Measurements from ENCODE around the gene SLC4A4.

SLC4A4 gene

DNA sequence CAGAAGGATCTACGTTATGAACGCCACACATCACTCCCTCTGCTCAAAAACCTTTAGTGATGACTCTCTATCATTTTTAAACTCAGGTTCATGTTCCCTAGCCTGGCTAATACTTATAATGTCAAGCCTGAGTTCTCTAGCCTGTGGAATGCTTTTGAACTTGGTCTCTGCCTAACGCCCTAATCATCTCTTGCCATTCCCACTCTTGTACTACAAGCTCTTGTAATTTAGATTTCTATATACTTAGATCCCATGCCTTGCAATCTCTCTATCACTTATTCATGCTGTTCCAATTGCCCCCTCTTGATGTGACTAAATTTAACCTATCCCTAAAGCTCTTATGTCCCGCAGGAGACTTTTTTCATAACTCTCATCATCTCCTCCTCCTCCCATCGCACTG, 40.3 kb downstream of the SLC4A4 start:
- CTCF ChIA-PET: interaction anchor here (0.6 kb wide), 1 partner anchor 120 kb away, joined by 3 read pairs; no protein-coding TSS in a partner anchor
- no peak for TF ChIP-seq FOXM1 (IDR thresholded peaks at IDR 0.05; ENCODE audit: borderline replicate concordance)
- no peak for TF ChIP-seq LEF1 (IDR thresholded peaks at IDR 0.05; ENCODE audit: borderline replicate concordance)
- TF ChIP-seq SP1 (IDR thresholded peaks at IDR 0.05): no peak
- TF ChIP-seq FOXK2 (IDR thresholded peaks at IDR 0.05): no peak
- no peak for TF ChIP-seq L3MBTL2 (conservative IDR thresholded peaks at IDR 0.05)
- no peak for TF ChIP-seq NFRKB (IDR thresholded peaks at IDR 0.05)
- TF ChIP-seq HDGF (IDR thresholded peaks at IDR 0.05; ENCODE audit: borderline replicate concordance): no peak
- TF ChIP-seq ARNT (IDR thresholded peaks at IDR 0.05): no peak
- no peak for TF ChIP-seq ELF4 (IDR thresholded peaks at IDR 0.05)
- TF ChIP-seq CTBP1 (IDR thresholded peaks at IDR 0.05; ENCODE audit: borderline replicate concordance): no peak
- TF ChIP-seq ZNF384 (IDR thresholded peaks at IDR 0.05): no peak
- TF ChIP-seq FOXA1 (IDR thresholded peaks at IDR 0.05): no peak
- no peak for TF ChIP-seq BHLHE40 (IDR thresholded peaks at IDR 0.05; ENCODE audit: borderline replicate concordance)
- no peak for TF ChIP-seq PKNOX1 (IDR thresholded peaks at IDR 0.05)
- TF ChIP-seq SUZ12 (IDR thresholded peaks at IDR 0.05): no peak
- TF ChIP-seq TARDBP (IDR thresholded peaks at IDR 0.05): no peak
- POLR2A ChIA-PET: no interaction called here
- no peak for DNase-seq (ENCODE audit: extremely low spot score)

DNA sequence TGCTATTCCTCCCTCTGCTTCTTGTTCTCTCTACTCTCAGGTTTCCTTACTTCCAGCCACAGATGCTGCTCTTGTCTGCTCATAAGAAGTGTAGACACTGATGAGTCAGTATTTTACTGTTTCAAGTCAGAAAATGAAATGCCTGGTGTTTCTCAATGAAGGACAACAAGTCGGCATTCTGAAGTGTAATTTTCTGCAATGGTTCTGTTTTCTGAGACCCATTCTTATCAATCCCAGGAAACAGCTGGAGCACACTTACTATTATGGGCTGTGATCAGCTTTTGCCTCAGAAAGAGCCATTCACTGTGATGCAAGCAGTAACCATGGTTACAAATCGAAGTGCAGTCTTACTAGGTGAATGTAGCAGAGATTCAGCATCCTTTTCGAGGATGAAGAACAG, 42.0 kb downstream of the SLC4A4 start:
- ChIA-PET POLR2A (no interaction called here), CTCF (no interaction called here)
- no peak for DNase-seq (ENCODE audit: extremely low spot score)
- TF ChIP-seq SP1 (IDR thresholded peaks at IDR 0.05): no peak
- no peak for TF ChIP-seq L3MBTL2 (conservative IDR thresholded peaks at IDR 0.05)
- TF ChIP-seq LEF1 (IDR thresholded peaks at IDR 0.05; ENCODE audit: borderline replicate concordance): no peak
- no peak for TF ChIP-seq ZNF384 (IDR thresholded peaks at IDR 0.05)
- TF ChIP-seq FOXK2 (IDR thresholded peaks at IDR 0.05): no peak
- TF ChIP-seq TARDBP (IDR thresholded peaks at IDR 0.05): no peak
- no peak for TF ChIP-seq ARNT (IDR thresholded peaks at IDR 0.05)
- TF ChIP-seq PKNOX1 (IDR thresholded peaks at IDR 0.05): no peak
- no peak for TF ChIP-seq FOXM1 (IDR thresholded peaks at IDR 0.05; ENCODE audit: borderline replicate concordance)
- no peak for TF ChIP-seq FOXA1 (IDR thresholded peaks at IDR 0.05)
- TF ChIP-seq CTBP1 (IDR thresholded peaks at IDR 0.05; ENCODE audit: borderline replicate concordance): no peak
- TF ChIP-seq HDGF (IDR thresholded peaks at IDR 0.05; ENCODE audit: borderline replicate concordance): no peak
- TF ChIP-seq BHLHE40 (IDR thresholded peaks at IDR 0.05; ENCODE audit: borderline replicate concordance): no peak
- TF ChIP-seq NFRKB (IDR thresholded peaks at IDR 0.05): no peak
- TF ChIP-seq SUZ12 (IDR thresholded peaks at IDR 0.05): no peak
- TF ChIP-seq ELF4 (IDR thresholded peaks at IDR 0.05): no peak

DNA sequence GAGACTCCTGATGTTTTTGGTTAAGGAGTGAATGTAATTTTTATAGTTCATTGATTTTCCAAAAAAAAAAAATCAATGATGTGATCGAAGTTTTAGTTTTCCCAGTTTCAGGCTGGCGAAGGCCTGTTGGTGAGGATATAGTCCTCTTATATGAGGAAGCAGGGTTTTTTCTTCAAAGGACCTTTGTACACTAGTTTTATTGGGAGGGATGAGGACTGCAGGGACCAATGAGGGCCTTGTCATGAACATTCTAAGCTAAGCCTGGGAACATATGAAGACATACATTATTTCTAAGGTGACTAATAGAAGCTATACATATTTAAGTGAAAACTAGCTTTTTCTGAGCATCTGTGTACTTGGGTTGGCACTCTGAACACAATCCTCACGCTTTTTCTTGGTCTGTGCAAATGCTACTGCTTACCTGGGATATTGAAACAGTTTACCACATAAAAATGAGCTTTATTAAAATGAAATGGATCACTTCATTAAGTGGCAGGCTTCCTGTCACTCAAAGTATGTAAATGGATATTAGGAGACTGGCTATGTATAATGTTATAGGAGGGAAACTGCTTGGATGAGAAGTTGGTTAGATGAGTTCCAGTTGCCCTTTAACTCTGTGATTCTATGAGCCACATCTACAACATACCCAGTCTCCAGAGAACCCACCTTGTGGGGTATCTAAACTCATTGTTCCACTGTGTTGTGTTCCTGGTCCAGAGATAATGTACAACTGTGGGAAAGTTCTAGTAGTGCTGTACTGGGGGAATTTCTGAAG, 43.5 kb downstream of the SLC4A4 start:
- no peak for TF ChIP-seq TARDBP (IDR thresholded peaks at IDR 0.05)
- TF ChIP-seq FOXM1 (IDR thresholded peaks at IDR 0.05; ENCODE audit: borderline replicate concordance): no peak
- TF ChIP-seq ELF4 (IDR thresholded peaks at IDR 0.05): no peak
- no peak for TF ChIP-seq SP1 (IDR thresholded peaks at IDR 0.05)
- TF ChIP-seq BHLHE40 (IDR thresholded peaks at IDR 0.05; ENCODE audit: borderline replicate concordance): no peak
- TF ChIP-seq L3MBTL2 (conservative IDR thresholded peaks at IDR 0.05): no peak
- TF ChIP-seq FOXA1 (IDR thresholded peaks at IDR 0.05): no peak
- no peak for TF ChIP-seq HDGF (IDR thresholded peaks at IDR 0.05; ENCODE audit: borderline replicate concordance)
- TF ChIP-seq PKNOX1 (IDR thresholded peaks at IDR 0.05): no peak
- ChIA-PET CTCF (no interaction called here), POLR2A (no interaction called here)
- no peak for DNase-seq (ENCODE audit: extremely low spot score)

- POLR2A ChIA-PET: no interaction called here
- CTCF ChIA-PET: interaction anchor here (0.7 kb wide), 1 partner anchor 106 kb away, joined by 3 read pairs; no protein-coding TSS in a partner anchor
- DNase-seq (ENCODE audit: extremely low spot score): no peak
These were observed 44.2 kb downstream of the SLC4A4 start for GRCh38 chr4:71382900-71383560.

GRCh38 chr4:71383984-71384383, 45.2 kb downstream of the SLC4A4 start:
- ChIA-PET CTCF (no interaction called here), POLR2A (no interaction called here)
- no peak for DNase-seq (ENCODE audit: extremely low spot score)

More at GRCh38 chr4:71382900-71383560, 44.2 kb downstream of the SLC4A4 start:
- TF ChIP-seq FOXM1 (IDR thresholded peaks at IDR 0.05; ENCODE audit: borderline replicate concordance) (no peak), ELF4 (IDR thresholded peaks at IDR 0.05) (no peak), PKNOX1 (IDR thresholded peaks at IDR 0.05) (no peak), ZNF384 (IDR thresholded peaks at IDR 0.05) (no peak)

More at GRCh38 chr4:71383984-71384383, 45.2 kb downstream of the SLC4A4 start:
- no peak for TF ChIP-seq SP1 (IDR thresholded peaks at IDR 0.05)
- no peak for TF ChIP-seq SUZ12 (IDR thresholded peaks at IDR 0.05)
- TF ChIP-seq ARNT (IDR thresholded peaks at IDR 0.05): no peak
- TF ChIP-seq L3MBTL2 (conservative IDR thresholded peaks at IDR 0.05): no peak
- TF ChIP-seq NFRKB (IDR thresholded peaks at IDR 0.05): no peak
- no peak for TF ChIP-seq FOXM1 (IDR thresholded peaks at IDR 0.05; ENCODE audit: borderline replicate concordance)
- no peak for TF ChIP-seq HDGF (IDR thresholded peaks at IDR 0.05; ENCODE audit: borderline replicate concordance)
- TF ChIP-seq ELF4 (IDR thresholded peaks at IDR 0.05): no peak

All from HEK293T (cell line).